SK-N-SH (cell line): ENCODE data around the gene NOC2L. TPM values are rescaled to one million over a fixed set of nuclear protein-coding genes. Genes with fewer than 3 reads are reported as not detected.

Source experiments
- CTCF ChIA-PET: fragments of 300-600, 350-600 bp; formaldehyde crosslinking; extraction: SDS; loops from one replicate; lab custom pipeline; 2021; lab: Yijun Ruan, JAX
- POLR2A ChIA-PET: fragments of 350-600 bp; sonication (Branson Sonifier 250); formaldehyde crosslinking; extraction: SDS; loops from one replicate; lab custom pipeline; 2020; ENCODE audit warnings: antibody characterized with exemption, inconsistent platforms; lab: Yijun Ruan, JAX
- DNase-seq: peaks from one replicate; pipeline ENCODE4 v3.0.0; 2012
- H2AFZ ChIP-seq: fragments of 200-600 bp; sonication (generic); 2 replicates; pipeline ENCODE4 v1.8.1; 2016; ENCODE audit warnings: antibody characterized with exemption, mild to moderate bottlenecking, low read depth
- H3F3A ChIP-seq: fragments of 200-600 bp; sonication (generic); replicated peaks from 2 replicates; pipeline ENCODE3; 2016; ENCODE audit warnings: antibody characterized with exemption, mild to moderate bottlenecking; ENCODE audit not compliant: insufficient read depth
- H3K27ac ChIP-seq, 2 experiments: fragments of 200-500 bp in 1 of 2; fragments of 200-600 bp in 1 of 2; sonication (Bioruptor generic) in 1 of 2; sonication (generic), shearing (Covaris generic) in 1 of 2; 2 replicates each; pipeline versions ENCODE4 v1.5.1 to v1.6.1; 2014 to 2016; ENCODE audit warnings: low read depth in 2 of 2, inconsistent platforms in 1 of 2, low read length in 1 of 2, mild to moderate bottlenecking in 1 of 2, mixed read lengths in 1 of 2
- H3K27me3 ChIP-seq: fragments of 200-600 bp; sonication (generic), shearing (Covaris generic); 2 replicates; pipeline ENCODE4 v1.6.1; 2016; ENCODE audit warnings: mixed run types; ENCODE audit not compliant: insufficient read depth
- H3K36me3 ChIP-seq, 2 experiments: fragments of 200-500 bp in 1 of 2; fragments of 200-600 bp in 1 of 2; sonication (Bioruptor generic) in 1 of 2; sonication (generic) in 1 of 2; replicated peaks in 1 of 2; 2 replicates each; pipeline versions ENCODE3 to v1.5.1; 2014 to 2016; ENCODE audit warnings: low read length in 1 of 2, mild to moderate bottlenecking in 1 of 2; ENCODE audit not compliant: insufficient read depth in 2 of 2, control insufficient read depth in 1 of 2
- H3K4me1 ChIP-seq, 2 experiments: fragments of 200-500 bp in 1 of 2; fragments of 200-600 bp in 1 of 2; sonication (Bioruptor generic) in 1 of 2; sonication (generic), shearing (Covaris generic) in 1 of 2; 2 replicates each; pipeline versions ENCODE4 v1.5.1 to v1.6.1; 2014 to 2016; ENCODE audit warnings: low read depth in 1 of 2, low read length in 1 of 2, mixed run types in 1 of 2; ENCODE audit not compliant: insufficient read depth in 2 of 2, control insufficient read depth in 1 of 2
- H3K4me2 ChIP-seq: fragments of 200-600 bp; sonication (generic), shearing (Covaris generic); 2 replicates; pipeline ENCODE4 v1.6.1; 2017; ENCODE audit warnings: mixed run types
- H3K4me3 ChIP-seq, 2 experiments: fragments of 200-500 bp in 1 of 2; fragments of 200-600 bp in 1 of 2; sonication (Bioruptor generic) in 1 of 2; sonication (generic), shearing (Covaris generic) in 1 of 2; 2 replicates each; pipeline versions ENCODE4 v1.5.1 to v1.8.1; 2014 to 2016; ENCODE audit warnings: low read depth in 2 of 2, inconsistent platforms in 1 of 2, low read length in 1 of 2, mild to moderate bottlenecking in 1 of 2, mixed read lengths in 1 of 2, moderate library complexity in 1 of 2
- H3K79me2 ChIP-seq: fragments of 200-600 bp; sonication (generic); 2 replicates; pipeline ENCODE4 v1.8.1; 2017; ENCODE audit warnings: mild to moderate bottlenecking; ENCODE audit not compliant: insufficient read depth
- H3K9ac ChIP-seq: fragments of 200-600 bp; sonication (generic); 2 replicates; pipeline ENCODE4 v1.6.1; 2017; ENCODE audit warnings: mixed run types
- H3K9me2 ChIP-seq: fragments of 200-600 bp; sonication (generic); 2 replicates; pipeline ENCODE4 v1.6.1; 2017; ENCODE audit warnings: mixed run types
- H3K9me3 ChIP-seq: fragments of 200-600 bp; sonication (generic); 2 replicates; pipeline ENCODE4 v1.6.1; 2017; ENCODE audit warnings: mixed run types, mild to moderate bottlenecking, moderate library complexity
- H4K20me1 ChIP-seq: fragments of 200-600 bp; sonication (generic); 2 replicates; pipeline ENCODE4 v1.6.1; 2017; ENCODE audit warnings: mild to moderate bottlenecking, mixed run types; ENCODE audit not compliant: insufficient read depth
- CTCF ChIP-seq: fragments of 200-600 bp; sonication (generic); IDR thresholded peaks from 2 replicates; pipeline ENCODE4 v1.6.1; 2017; ENCODE audit warnings: antibody characterized with exemption, mild to moderate bottlenecking, moderate library complexity
- FOXJ3 ChIP-seq: sonication (generic); formaldehyde crosslinking; IDR thresholded peaks from 2 replicates; pipeline ENCODE4 v1.5.1; 2020; ENCODE audit warnings: mild to moderate bottlenecking, missing genetic modification reagents
- FOXM1 ChIP-seq: IDR thresholded peaks from 2 replicates; pipeline ENCODE4 v1.4.0; 2012; ENCODE audit warnings: low read depth, mild to moderate bottlenecking
- NRF1 ChIP-seq: IDR thresholded peaks from 2 replicates; pipeline ENCODE4 v1.6.1; 2012; ENCODE audit warnings: low read depth, mild to moderate bottlenecking, low read length
- POLR2AphosphoS5 ChIP-seq: IDR thresholded peaks from 2 replicates; pipeline ENCODE4 v1.6.1; 2012; ENCODE audit warnings: low read depth, low read length
- SMC3 ChIP-seq: IDR thresholded peaks from 2 replicates; pipeline ENCODE4 v1.6.1; 2012; ENCODE audit warnings: low read depth, low read length, improper control_type of control experiment
- TEAD4 ChIP-seq: IDR thresholded peaks from 2 replicates; pipeline ENCODE4 v1.4.0; 2012; ENCODE audit warnings: mild to moderate bottlenecking, borderline replicate concordance; ENCODE audit not compliant: insufficient read depth
- USF1 ChIP-seq: IDR thresholded peaks from 2 replicates; pipeline ENCODE4 v1.4.0; 2012; ENCODE audit warnings: low read depth, borderline replicate concordance
- WGBS: methylation state at CpG from one replicate; pipeline ENCODE4 v1.1.6; 2017; ENCODE audit warnings: low lambda C conversion rate; 5-methylcytosine and 5-hydroxymethylcytosine counted together
- polyA plus RNA-seq, 3 experiments: library from polyadenylated mRNA; depleted of rRNA; stranded (reverse); fragments of >200 nt; gene quantifications; 2 replicates each; pipeline ENCODE4 v1.2.3, GENCODE V29; 2012

The NOC2L gene
- polyA plus RNA-seq, 1 of the 3 experiments (the other 2 are of a cell fraction) = 124 TPM

GRCh38 chr1:997993-998744, 39.1 kb upstream of the NOC2L start:
- Histone ChIP-seq H3F3A (no peaks in the 10 kb centered on the region), H4K20me1 (no peaks in the 10 kb centered on the region), H3K4me2 (no peak overlapping the region), H3K9me2 (no peaks in the 10 kb centered on the region), H3K36me3 (no peaks in the 10 kb centered on the region), H2AFZ (no peak overlapping the region), H3K27me3 (peaks cover 12% of the 10 kb centered on the region; the same call in 1 of the 2 replicates), H3K27ac (no peak overlapping the region), H3K4me3 (no peak overlapping the region), H3K9ac (no peak overlapping the region), H3K9me3 (no peaks in the 10 kb centered on the region), H3K4me1 (peaks cover 0 to 11% of the 10 kb centered on the region in 2 experiments; a peak in 1 of 4 replicates), H3K79me2 (no peaks in the 10 kb centered on the region)
- TF ChIP-seq NRF1 = no peak
- TF ChIP-seq USF1 = no peak
- no peak for TF ChIP-seq CTCF
- no peak for TF ChIP-seq FOXM1
- no peak for TF ChIP-seq SMC3
- TF ChIP-seq POLR2AphosphoS5 = no peak
- ChIA-PET POLR2A (no interaction called here), CTCF (interaction anchor here (0.5 to 13.2 kb wide), 8 partner anchors 9 to 93 kb away, joined by 3 to 246 read pairs (median 3); partner anchors contain the start of gene PERM1)
- DNase-seq = peak; percentile 56
- 18% methylated on average over 16 of the region's 75 CpGs for WGBS

- peaks cover 12% of the 10 kb centered on the region; the same call in 1 of the 2 replicates for H3K27me3 ChIP-seq
- H3K4me2 ChIP-seq = no peak overlapping the region
- CTCF ChIA-PET = interaction anchor here (0.6 to 13.2 kb wide), 7 partner anchors 8 to 92 kb away, joined by 3 to 246 read pairs (median 4); partner anchors contain the start of gene PERM1
Measured at GRCh38 chr1:997713-997992, 38.6 kb upstream of the NOC2L start.

More at GRCh38 chr1:997713-997992, 38.6 kb upstream of the NOC2L start:
- no peak for DNase-seq
- H3K9me2 ChIP-seq = no peaks in the 10 kb centered on the region
- WGBS = no CpG with 5 or more reads among the region's 3 CpGs
- no peak overlapping the region for H3K9ac ChIP-seq
- no peak overlapping the region for H3K4me3 ChIP-seq
- H4K20me1 ChIP-seq = no peaks in the 10 kb centered on the region
- peaks cover 0 to 11% of the 10 kb centered on the region in 2 experiments; a peak in 1 of 4 replicates for H3K4me1 ChIP-seq
- TF ChIP-seq FOXJ3 (CRISPR knock-in tag) (no peak), FOXM1 (no peak), TEAD4 (no peak)
- H3K36me3 ChIP-seq = no peaks in the 10 kb centered on the region
- H3K79me2 ChIP-seq = no peaks in the 10 kb centered on the region
- H2AFZ ChIP-seq = no peak overlapping the region
- H3K27ac ChIP-seq = no peak overlapping the region
- H3F3A ChIP-seq = no peaks in the 10 kb centered on the region
- no peaks in the 10 kb centered on the region for H3K9me3 ChIP-seq
- POLR2A ChIA-PET = no interaction called here
